ENCODE data around the gene RUSC1.
"Not testable (repeated sequence)": the region's sequence is repeated elsewhere in the genome, so short reads cannot be mapped to it uniquely, and the experiment has no call there.

Gene RUSC1, protein sequence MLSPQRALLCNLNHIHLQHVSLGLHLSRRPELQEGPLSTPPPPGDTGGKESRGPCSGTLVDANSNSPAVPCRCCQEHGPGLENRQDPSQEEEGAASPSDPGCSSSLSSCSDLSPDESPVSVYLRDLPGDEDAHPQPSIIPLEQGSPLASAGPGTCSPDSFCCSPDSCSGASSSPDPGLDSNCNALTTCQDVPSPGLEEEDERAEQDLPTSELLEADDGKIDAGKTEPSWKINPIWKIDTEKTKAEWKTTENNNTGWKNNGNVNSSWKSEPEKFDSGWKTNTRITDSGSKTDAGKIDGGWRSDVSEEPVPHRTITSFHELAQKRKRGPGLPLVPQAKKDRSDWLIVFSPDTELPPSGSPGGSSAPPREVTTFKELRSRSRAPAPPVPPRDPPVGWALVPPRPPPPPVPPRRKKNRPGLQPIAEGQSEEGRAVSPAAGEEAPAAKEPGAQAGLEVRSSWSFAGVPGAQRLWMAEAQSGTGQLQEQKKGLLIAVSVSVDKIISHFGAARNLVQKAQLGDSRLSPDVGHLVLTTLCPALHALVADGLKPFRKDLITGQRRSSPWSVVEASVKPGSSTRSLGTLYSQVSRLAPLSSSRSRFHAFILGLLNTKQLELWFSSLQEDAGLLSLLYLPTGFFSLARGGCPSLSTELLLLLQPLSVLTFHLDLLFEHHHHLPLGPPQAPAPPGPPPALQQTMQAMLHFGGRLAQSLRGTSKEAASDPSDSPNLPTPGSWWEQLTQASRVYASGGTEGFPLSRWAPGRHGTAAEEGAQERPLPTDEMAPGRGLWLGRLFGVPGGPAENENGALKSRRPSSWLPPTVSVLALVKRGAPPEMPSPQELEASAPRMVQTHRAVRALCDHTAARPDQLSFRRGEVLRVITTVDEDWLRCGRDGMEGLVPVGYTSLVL

DNA sequence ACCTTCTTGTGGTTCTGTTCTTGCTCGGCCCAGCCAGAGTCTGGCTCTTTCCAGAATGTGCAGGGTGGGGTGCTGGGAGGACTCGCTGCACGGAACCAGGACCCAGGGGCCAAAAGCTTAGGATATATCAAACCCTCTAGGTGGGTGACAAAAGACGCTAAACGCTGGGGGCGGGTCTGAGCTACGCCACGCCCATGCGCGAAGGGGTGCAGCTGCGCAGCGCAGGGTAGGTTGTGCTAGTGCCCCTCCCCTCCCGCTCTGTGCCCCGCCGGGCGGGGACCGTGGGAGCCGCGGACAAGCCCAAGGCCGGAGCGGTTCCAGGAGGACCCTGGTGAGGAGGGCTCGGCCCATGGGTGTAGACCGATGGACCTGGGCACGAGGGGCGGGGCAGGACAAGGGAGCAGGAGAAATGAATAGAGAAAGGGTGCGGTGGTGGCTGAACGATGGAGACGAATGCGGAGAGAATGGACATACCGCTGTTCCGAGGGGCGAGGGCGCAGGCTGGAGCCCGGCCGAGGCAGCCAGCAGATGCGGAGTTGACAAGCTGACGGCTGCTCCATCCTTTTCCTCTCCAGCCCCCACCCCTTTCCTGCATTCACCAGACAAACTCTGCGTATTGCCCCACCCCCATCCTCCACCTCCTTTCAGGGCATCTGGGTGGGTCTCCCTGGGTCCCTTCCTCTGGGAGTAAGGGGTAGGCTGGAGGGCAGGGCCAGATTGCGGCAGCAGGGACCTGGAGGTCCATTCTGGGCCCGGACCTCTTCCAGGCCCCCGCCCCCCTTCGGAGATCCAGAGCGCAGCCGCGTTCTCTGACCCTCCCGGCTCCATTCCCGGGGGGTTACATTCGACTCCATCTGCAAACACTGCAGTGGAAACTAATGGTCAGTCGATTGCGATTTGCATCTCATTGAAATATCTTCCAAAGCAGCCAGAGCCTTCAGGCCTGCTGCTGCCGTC is at the start of gene RUSC1:
Gene RUSC1, plus strand, starts transcription at position 234 of the 957 bp plus-strand sequence. CDS start 880 bp downstream, outside the sequence.
- DNase-seq = peak; percentile 64 to 68

DNA sequence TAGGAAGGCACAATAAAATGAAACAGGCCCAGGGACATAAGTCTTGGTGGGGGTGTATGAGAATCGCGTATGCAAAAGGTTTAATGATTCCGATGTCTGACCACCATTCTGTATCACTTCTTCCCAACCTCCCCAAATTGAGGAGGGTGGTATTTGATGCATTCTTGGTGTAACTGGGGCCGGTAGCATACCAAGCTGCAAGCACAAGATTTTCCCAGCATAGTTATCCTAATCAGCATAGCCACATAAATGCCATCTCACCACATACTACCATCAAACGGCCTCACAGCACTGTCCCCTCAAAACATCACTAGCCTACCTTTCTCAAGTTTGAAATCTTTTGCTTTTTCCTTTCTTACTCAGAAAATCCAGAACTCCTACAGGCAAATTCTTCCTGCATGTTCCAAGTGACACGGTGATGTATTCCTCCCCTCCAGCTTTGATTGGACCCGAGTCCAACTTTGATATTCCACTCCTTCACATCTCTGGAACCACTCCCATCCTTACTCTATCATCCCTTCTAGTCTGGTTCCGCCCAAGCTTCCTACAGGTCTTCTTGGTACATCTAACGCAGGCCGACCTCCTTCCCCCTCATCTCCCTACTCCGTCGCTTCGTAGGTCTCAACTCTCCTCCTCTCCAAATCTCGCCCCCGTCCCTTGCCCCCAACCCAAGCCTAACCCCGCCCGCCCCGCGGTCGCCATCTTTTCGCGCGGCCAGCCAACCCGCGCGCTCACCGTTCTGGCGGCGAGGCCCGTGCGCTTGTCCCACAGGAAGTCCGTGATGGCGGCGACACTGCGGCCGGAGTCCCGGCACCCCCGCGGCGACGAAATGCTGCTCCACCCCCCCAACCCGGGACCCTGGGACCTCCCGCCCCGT is 48.0 kb upstream of the RUSC1 start:
- DNase-seq = no peak

DNA sequence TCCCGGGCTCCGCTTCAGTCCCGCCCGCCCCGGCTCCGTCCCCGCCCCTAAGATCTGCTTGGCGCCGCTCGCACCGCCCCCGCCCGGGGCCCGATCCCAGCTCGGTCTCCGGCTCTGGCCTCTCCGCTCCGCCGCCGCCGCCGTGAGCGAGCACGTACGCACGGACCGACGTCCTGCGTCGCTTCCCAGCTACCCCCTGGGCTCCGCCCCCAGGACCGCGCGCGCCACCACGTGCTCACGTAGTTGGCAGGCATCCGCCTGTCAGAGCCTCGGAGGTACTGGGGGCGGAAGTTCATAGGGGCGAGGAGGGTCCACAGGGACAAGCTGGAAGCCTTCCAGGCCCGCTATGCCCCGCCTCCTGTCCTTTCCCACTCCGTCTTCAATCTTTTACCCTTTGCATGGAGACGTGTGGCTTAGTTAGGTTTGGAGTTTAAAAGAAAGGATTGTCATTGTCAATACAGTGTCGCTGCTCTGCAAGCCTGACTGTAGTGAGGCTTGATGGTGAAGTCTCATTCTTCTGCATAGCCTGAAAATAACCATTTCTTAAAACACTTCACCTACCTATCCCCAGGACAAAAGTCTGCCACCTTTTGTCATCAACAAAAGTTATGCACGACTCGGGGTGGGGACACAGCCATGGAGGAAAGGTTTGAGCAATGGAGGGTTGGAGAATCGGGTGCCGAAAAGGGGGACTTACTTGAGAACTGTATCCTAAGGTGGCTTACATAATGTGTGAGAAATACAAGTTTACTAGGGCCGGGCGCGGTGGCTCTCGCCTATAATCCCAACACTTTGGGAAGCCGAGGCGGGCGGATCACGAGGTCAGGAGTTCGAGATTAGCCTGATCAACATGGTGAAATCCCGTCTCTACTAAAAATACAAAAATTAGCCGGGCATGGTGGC is 47.1 kb upstream of the RUSC1 start, which contains the start of gene CLK2:
Gene CLK2, minus strand, starts transcription at position 162 of the 903 bp plus-strand sequence. CDS start 2,527 bp downstream, outside the sequence.
- peak; percentile 92 to 95 for DNase-seq

DNA sequence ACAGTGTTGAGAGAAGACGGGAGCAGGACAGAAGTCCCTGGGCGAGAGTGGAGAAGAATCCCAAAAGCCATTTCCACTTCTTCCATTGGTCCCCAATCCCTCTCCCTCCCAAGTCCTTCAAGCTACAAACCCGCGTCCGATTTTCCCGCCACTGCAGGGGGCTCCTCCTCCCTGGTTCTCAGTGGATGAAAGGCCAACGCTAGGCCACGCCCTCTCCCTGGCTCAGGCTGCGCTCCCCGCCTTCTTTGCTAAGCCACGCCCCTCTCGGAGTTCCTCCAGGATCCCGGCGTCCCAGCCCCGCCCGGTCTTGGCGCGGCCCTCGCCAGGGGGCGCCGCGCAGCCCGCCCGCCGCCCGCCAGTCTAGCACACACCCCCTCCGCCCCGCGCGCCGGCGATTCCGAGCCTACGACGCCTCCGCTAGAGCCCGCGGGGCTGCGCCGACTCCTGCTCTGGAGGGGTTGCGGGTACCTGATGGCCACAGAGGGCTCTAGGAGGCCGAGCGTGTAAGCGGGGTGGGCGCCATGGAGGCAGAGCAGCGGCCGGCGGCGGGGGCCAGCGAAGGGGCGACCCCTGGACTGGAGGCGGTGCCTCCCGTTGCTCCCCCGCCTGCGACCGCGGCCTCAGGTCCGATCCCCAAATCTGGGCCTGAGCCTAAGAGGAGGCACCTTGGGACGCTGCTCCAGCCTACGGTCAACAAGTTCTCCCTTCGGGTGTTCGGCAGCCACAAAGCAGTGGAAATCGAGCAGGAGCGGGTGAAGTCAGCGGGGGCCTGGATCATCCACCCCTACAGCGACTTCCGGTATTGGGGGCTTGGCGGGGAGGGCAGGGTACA is 43.4 kb upstream of the RUSC1 start, which contains the start of gene HCN3:
Gene HCN3, plus strand, starts transcription at position 394 of the 832 bp plus-strand sequence. Its CDS starts 128 bp downstream, at position 522.
- DNase-seq = peak; percentile 96 to 97

DNA sequence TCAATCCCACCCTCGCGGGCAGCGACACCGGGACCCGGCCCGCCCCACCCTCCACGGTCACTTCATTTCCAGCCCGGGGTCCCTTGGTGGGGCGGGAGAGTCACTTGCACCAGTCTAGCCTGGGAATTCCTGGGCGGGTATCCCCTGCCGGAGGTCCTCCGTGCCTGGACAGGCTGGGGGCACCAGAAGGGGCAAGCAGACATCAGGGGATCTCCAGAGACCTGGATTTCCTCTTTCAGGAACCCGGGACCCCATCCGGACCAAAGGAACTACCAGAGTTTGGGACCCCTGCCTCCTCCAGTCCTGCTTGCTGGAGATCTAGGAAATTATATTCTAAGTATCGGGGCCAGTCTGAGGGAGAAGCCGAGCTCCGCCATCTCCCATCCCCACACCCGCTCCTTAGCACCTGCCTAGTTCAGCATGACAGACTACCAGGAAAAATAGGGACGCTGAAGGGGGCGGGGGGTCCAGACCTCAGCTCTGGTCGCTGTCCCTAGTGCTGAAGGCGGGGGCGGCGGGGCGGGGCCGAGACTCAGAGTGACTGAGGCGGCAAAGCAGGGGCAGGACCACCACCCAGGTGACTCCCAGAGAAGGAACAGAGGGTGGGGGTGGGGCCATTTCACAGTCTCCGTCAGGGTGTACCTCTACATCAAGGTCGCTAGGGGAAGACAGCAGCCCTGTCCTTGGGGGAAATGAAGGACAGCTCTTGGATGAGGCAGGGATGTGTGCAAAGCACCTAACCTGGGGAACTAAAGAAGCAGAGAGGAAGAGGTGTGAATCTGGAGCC is 42.6 kb upstream of the RUSC1 start:
- DNase-seq = peak; percentile 62 to 70

DNA sequence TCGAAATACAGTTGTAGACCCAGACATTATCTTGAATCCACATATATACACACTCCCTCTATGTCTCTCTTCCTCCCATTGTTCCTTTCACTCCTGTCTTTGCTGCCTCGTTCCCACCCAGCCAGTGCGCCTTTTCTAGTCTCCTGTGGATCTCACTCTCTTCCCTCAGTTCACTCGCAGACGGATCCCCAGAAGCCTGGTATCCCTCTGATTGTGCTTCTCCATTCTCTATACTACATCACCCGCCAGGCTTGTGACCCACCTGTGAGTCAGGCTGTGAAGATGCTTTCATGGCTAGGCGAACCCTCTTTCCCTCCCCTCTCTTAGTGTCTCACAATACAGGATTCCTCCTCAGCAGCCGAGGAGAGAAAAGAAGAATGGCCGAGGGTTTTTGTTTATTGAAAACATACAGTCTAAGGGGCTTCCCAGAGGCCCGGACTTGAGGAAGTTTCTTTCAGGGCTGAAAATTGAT is 42.0 kb upstream of the RUSC1 start:
- no peak for DNase-seq

DNA sequence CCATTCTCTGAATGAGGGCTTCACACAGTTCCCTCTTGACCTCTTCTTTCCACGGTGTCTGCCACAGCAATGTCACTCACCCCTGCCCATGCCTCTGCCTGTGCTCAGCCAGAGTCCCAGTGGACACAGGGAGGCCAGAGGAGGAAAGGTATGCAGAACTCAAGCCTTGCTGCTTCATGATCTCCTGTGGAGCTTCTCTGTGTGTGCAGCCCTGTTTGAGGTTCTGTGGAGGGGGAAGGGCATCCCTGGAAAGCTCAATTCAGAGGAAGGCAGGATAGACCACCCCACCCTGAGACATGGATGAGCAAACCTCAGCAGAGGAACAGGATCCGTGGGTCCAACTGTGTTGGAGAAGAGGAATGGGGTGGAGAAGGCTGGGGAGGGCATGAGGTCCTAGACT is 41.4 kb upstream of the RUSC1 start:
- no peak for DNase-seq

DNA sequence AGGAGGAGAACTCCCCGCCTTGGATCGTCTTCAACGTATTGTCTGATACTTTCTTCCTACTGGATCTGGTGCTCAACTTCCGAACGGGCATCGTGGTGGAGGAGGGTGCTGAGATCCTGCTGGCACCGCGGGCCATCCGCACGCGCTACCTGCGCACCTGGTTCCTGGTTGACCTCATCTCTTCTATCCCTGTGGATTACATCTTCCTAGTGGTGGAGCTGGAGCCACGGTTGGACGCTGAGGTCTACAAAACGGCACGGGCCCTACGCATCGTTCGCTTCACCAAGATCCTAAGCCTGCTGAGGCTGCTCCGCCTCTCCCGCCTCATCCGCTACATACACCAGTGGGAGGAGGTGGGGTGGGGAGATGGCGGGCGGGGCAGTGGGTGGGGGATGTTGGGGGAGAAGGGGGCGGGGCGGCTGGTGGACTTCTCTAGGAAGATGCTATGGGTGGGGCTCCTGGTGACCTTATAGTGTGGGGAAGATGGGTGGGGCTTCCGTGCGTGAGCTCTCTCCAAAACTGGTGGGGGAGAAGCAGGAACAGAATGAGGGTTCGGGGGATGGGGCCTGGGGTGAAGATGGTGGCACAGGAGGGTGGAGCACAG is 38.1 kb upstream of the RUSC1 start:
- DNase-seq = no peak

DNA sequence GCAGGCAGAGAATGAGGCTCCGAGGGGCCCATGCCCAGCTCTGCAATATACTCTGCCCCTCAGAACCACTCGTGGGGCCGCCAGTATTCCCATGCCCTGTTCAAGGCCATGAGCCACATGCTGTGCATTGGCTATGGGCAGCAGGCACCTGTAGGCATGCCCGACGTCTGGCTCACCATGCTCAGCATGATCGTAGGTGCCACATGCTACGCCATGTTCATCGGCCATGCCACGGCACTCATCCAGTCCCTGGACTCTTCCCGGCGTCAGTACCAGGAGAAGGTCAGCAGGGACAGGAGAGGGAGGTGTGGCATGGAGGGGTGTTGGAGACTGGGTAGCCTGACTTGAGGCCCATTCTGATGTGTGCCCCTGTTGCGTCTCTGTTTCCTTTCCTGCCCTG is 36.2 kb upstream of the RUSC1 start:
- no peak for DNase-seq

DNA sequence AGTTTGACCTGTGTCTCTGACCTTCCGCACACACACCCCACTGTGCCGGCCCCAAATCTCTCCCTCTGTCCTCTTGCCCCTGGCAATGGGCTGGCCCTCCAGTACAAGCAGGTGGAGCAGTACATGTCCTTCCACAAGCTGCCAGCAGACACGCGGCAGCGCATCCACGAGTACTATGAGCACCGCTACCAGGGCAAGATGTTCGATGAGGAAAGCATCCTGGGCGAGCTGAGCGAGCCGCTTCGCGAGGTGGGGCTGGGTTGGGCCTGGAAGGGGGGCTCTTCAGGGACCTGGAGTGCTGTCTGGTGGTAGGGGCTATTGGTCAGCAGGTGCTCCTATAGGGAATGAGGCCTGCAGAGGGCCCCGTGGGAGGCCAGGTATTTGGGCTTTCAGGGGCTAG is 35.6 kb upstream of the RUSC1 start:
- DNase-seq = no peak

DNA sequence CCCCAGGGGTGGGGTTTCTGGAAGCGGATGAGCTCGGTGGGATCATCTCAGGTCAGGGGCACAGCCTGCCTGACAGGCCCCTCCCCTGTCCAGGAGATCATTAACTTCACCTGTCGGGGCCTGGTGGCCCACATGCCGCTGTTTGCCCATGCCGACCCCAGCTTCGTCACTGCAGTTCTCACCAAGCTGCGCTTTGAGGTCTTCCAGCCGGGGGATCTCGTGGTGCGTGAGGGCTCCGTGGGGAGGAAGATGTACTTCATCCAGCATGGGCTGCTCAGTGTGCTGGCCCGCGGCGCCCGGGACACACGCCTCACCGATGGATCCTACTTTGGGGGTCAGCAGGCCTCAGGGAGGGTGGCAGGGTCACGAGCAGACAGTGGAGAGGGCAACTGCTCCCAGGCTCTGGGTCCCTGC is 35.1 kb upstream of the RUSC1 start:
- no peak for DNase-seq

DNA sequence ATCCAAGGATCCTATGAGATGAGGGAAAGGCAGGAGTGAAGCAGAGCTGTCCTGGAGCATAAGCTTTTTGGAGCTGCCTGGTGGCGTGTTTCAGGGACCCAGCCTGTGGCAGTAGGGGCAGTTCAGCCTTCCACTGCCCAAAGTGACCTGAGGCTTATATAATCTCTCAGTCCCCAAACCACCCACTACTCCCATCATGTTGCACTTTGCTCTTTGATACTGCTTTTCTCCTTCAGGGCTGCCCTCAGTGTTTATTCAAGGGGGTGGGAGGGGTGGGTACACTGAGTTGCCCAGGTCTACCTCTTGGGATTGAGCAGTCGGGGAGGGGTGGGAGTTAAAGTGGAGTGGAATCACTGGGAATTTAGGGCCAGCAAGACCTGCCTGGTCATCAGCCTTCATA is 34.1 kb upstream of the RUSC1 start:
- DNase-seq = no peak

DNA sequence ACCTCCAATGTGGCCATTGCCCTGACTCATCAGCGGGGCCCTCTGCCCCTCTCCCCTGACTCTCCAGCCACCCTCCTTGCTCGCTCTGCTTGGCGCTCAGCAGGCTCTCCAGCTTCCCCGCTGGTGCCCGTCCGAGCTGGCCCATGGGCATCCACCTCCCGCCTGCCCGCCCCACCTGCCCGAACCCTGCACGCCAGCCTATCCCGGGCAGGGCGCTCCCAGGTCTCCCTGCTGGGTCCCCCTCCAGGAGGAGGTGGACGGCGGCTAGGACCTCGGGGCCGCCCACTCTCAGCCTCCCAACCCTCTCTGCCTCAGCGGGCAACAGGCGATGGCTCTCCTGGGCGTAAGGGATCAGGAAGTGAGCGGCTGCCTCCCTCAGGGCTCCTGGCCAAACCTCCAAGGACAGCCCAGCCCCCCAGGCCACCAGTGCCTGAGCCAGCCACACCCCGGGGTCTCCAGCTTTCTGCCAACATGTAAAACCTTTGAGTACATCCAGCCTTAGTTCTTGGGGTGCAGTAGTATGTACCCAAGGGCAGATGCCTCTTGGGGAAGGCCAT is 32.6 kb upstream of the RUSC1 start:
- no peak for DNase-seq

DNA sequence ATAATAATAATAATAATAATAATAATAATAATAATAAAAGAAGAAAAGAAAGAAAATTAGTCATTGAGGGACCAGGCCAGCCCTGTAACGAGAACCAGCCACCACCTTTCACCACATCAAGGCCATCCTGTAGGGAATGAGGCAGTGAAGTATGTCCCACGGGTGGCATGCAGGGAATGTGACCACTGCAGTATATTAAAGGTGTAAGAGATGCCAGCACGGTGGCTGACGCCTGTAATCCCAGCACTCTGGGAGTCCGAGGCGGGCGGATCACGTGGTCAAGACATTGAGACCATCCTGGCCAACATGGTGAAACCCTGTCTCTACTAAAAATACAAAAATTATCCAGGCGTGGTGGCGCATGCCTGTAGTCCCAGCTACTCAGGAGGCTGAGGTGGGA is 29.7 kb upstream of the RUSC1 start:
- not testable (repeated sequence) for DNase-seq

DNA sequence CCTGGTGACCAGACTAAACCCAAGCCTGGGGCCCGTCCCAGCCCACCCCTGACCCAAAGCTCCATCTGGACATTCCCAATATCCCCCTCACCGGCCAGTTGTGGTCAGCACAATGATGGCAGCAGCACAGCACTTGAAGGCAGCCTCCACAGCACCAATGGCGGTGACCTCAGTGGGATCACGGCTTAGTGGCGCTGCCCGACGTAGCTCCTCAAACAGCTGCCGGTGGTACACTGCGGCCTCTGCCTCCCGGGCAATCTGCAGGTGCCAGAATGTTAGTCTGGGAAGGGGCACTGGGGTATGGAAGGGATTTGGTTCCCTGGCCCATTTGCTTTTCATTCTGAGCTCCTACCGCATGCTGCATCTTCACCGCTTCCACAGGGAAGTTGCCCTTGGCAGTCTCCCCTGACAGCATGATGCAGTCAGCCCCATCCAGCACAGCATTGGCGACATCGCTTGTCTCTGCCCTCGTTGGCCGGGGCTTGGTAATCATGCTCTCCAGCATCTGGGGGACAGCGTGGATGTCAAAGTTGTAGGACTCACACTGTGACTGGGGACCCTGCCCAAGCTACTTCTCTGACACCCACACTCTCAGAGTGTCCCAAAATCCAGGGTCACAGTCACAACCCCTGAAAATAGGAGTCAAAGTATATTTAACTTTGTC is 27.5 kb upstream of the RUSC1 start:
- no peak for DNase-seq

DNA sequence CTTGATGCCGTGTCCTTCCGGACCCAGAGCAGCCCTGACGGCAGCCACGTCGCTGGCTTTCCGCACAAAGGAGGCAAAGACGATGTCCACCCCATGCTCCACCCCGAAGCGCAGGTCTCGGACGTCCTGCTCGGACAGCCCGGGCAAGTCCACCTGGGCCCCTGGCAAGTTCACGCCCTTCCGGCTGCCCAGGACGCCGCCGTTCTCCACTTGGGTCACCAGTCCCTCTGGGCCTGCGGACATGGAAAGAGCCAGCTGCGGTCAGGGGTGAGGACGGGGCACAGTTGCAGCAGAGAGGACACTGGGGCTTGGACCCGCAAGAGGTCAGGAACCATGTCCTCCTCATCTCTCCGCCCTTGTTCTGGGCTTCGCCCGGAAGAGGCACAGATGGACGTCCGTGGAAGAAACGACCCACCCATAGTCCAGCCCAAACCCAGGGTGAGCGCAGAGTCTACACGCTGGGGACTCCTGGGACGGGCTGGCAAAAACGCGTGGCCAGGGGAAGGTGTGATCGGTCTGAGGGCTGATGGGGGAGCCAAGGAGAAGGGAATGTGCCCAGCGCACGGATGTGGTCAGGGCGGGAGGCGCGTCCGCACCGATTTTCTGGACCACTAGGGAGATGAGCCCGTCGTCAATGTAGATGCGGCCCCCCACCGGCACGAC is 26.0 kb upstream of the RUSC1 start:
- no peak for DNase-seq

All from stimulated activated CD4-positive, alpha-beta T cell treated with anti-CD3 and anti-CD28 coated beads, Interleukin-2, amount 100 ng/mL, for 48 hours (primary cell).